ENCODE measurements around the gene CYP4F3.
A peak's percentile ranks its signal among the peaks of the same experiment; 100 is the strongest.
"Not testable (repeated sequence)": the region's sequence is repeated elsewhere in the genome, so short reads cannot be mapped to it uniquely, and the experiment has no call there.

CYP4F3 gene

DNA sequence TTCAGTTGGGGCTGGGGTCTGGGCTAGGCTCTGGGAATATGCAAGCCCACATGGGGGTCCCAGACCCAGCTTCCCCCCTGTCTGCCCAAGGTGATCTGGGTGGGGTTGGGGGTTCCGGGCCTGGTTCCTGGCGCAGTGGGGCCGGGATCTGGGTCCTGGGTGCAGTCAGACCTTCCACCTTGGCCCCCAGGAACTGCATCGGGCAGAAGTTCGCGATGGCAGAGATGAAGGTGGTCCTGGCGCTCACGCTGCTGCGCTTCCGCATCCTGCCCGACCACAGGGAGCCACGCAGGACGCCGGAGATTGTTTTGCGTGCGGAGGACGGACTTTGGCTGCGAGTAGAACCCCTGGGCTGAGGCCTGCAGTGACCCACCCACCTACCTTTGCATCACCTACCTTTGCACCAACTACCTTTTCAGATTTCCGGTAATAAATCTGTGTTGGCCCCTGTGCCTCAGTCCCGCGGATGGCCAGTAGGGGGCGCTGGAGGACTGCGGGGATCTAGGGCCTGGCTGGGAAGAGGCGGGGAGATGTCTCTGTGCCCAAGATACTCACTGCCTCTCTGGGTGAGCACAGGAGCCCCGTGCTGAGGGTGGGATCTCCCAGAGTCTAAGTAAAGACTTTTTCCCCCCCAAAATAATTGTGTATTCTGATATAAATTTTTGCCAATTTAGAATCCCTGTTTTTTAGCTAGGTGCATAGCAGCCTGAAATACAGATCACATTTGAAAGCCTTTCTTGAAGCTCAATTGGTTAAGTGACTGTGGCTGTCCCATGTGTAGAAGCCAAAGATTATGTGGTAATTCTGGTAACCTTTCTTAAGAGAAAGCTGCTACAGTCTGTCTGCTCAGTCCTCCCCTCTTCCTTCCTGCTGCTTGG lies 11.5 kb upstream of the CYP4F3 start:
- peak; percentile 72 for DNase-seq (ENCODE audit: low spot score)

GRCh38 chr19:15631817-15632216 lies 8.9 kb upstream of the CYP4F3 start:
- DNase-seq (ENCODE audit: low spot score) = no peak

- DNase-seq (ENCODE audit: low spot score) = no peak
These were observed 7.4 kb upstream of the CYP4F3 start for GRCh38 chr19:15633082-15633835.

- DNase-seq (ENCODE audit: low spot score) = no peak
These were observed 6.6 kb upstream of the CYP4F3 start for GRCh38 chr19:15634105-15634504.

DNA sequence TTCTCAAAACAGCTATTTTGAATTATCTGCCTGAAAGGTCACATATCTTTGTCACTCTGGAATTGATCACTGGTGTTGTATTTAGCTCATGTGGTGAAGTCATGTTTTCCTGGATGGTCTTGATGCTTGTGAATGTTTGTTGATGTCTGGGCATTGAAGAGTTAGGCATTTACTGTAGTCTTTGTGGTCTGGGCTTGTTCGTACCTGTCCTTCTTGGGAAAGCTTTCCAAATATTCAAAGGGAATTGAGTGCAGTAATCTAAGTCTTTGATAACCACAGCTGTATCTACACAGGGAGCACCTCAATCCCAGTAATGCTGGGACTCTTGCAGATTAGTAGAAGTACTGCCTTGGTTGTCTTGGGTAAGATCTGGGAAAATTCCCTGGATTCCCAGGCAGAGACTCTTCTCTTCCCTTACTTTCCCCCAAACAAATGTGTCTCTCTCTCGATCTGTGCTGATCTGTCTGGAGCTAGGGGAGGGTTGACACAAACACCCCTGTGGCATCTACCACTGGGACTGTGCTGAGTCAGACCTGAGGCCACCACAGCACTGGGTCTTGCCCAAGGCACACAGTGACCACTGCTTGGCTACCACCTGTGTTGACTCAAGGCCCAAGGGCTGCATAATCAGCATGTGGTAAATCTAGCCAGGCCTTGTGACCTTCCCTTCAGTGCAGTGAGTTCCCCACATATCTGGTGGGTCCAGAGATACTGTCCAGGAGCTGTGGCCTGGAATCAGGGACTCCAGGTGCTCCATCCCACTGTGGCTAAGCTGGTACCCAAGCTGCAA lies 5.5 kb upstream of the CYP4F3 start:
- no peak for DNase-seq (ENCODE audit: low spot score)

GRCh38 chr19:15636026-15636425 lies 4.7 kb upstream of the CYP4F3 start:
- no peak for DNase-seq (ENCODE audit: low spot score)

DNA sequence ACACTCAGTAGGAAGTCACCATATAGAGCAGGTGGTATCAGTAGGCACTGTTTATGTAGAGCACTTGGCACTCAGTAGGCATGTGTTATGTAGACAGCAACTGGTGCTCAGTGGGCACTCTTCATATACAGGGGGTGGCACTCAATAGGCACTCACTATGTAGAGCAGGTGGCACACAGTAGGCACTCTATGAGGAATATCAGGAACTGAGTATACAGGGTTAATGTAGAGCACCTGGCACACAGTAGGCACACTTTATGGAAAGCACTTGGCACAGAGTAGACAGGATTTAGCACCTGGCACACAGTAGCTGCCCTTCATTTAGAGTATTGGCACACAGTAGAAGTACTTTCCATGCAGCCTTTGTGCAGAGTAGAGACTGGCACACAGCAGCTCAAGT lies 1.1 kb upstream of the CYP4F3 start:
- no peak for DNase-seq (ENCODE audit: low spot score)

DNA sequence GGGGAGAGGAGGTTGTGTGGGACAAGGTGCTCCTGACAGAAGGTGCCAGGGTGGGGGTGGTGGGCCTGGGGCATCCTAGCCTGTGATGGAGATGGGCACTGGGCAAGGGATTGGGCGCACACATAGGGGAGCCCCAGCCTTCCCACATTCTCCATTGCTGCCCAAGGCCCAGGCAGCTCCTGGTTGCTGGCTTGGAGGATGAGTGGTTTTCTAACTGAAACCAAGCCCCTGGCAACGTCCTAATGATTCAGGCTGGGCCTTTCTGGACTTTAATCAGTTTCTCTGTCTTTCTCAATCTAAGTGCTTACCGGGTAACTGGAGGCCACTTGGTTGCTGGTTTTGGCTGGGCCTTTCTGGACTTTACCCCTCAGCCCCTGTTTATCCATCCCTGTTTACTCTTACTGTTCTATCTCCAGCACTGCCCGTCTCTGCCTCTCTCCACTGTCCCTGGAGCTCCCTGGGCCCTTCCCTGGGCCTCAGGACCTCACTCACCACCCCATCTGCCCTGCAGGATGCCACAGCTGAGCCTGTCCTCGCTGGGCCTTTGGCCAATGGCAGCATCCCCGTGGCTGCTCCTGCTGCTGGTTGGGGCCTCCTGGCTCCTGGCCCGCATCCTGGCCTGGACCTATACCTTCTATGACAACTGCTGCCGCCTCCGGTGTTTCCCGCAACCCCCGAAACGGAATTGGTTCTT lies 354 bp downstream of the CYP4F3 start:
- DNase-seq (ENCODE audit: low spot score) = no peak

- no peak for DNase-seq (ENCODE audit: low spot score)
These were observed 1.3 kb downstream of the CYP4F3 start for GRCh38 chr19:15641901-15642491.

- no peak for DNase-seq (ENCODE audit: low spot score)
These were observed 2.1 kb downstream of the CYP4F3 start for GRCh38 chr19:15642807-15643206.

DNA sequence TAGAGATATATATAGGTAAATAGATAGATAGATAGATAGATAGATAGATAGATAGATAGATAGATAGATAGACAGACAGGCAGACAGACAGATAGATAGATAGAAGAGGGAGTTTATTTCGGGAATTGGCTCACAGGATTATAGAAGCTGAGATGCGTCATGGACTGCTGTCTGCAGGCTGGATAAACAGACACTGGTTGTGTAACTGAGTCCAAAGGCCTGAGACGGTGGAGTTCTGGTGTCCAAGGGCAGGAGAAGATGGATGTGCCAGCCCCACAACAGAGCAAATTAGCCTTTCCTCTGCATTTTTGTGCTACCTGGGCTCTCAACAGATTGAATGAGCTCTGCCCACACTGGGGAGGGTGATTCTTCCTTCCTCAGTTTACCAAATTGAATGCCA lies 2.7 kb downstream of the CYP4F3 start:
- DNase-seq (ENCODE audit: low spot score) = no peak

DNA sequence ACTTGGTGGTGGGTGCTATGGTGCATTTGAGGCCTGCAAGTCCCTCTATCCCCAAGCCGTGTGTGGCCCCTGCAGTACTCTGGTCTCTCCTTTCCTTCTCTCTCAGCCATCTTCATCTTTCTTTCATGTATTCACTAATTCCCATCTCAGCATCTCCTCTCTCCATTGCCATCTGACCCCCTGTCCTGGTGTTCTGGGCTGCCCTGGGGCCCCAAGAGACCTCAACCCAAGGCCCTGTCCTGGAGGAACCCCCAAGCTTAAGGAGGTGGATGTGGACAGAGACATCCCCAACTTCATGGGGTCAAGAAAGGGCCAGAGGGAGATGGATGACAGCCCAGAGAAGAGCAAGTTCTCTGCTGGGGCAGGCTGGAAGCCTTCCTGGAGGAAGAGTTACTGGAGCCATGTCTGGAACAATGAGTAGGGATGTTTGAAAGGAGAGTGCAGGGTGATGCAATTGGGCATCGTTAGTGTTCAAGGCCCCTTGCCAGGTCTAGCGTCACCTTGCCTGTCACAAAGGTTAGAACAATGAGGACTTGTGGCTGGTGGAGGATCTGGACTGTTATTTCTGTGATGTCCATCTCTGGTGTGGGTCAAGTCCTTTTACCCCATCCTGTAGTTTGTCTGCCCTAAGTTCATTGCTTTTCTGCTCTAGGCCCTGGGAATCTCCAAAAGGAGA lies 3.5 kb downstream of the CYP4F3 start:
- no peak for DNase-seq (ENCODE audit: low spot score)

DNA sequence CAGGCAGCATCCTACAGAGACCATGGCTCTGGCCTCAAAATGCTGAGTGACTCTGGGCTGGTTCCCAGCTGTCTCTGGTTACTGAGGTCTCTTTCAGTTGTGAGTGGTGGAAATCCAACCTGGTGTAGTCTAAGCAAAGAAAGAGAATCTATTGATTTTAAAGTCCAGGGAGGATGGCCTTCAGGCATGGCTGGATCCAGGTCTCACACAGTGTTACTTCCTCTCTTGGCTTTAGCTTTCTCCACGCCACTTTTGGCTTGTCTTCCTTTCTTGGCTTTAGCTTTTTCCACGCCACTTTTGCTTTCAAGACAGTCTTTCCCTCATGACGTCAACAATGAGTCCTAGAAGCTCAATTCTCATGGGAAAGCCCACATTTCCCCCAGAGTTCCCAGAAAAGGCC lies 4.1 kb downstream of the CYP4F3 start:
- DNase-seq (ENCODE audit: low spot score) = no peak

DNA sequence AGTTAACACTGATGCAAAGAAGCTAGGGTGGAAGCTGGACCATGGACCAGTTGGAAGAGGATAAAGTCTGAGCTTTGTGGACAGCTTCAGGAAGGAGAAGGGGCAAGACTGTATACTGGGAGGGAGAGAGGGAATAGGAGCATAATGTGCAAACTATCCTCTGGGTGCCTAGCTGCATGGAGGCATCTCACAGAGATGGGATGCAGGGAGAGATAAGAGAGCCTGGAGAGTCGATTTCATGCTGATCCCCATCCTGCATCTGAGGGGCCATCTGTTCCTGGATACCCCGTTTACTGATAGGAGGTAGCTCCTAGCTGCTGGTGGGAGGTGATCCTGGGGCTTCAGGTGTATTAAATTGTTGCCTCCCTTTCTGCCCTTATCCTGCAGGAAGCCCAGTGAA lies 8.8 kb downstream of the CYP4F3 start:
- DNase-seq (ENCODE audit: low spot score) = no peak

GRCh38 chr19:15650123-15650522 lies 9.4 kb downstream of the CYP4F3 start:
- not testable (repeated sequence) for DNase-seq (ENCODE audit: low spot score)

- no peak for DNase-seq (ENCODE audit: low spot score)
These were observed 11.1 kb downstream of the CYP4F3 start for GRCh38 chr19:15651791-15652190.

- no peak for DNase-seq (ENCODE audit: low spot score)
These were observed 12.0 kb downstream of the CYP4F3 start for GRCh38 chr19:15652559-15653278.

DNA sequence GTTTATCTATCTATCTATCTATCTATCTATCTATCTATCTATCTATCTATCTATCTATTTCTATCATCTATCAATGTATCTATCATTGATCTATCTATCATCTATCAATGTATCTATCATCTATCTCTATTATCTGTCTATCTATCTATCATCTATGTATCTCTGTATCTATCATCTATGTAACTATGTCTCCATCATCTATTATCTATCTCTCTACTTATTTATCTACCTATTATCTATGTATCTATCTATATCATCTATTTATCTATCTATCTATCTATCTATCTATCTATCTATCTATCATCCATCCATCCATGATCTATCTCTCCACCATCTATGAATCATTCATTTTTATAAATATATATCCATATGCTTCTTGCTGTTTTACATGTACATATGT lies 15.8 kb downstream of the CYP4F3 start:
- DNase-seq (ENCODE audit: low spot score) = no peak

DNA sequence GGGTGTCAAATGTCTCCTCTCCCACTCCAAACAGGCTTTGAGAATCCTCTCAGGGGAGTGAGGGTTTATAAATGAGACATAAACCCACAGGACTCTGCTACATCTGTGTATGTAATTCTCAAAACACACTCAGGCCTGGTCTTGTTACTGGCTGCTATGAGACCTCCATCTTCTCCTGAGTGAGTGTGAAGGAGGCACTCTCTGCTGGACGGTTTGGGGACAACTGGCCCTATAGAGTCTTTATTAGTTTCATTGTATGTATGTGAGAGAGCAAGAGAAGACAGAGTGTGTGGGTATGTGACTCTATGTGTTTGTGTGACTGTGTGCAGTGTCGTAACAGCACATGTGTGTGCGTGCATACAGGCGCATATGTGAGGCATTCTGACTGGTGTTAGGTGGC lies 22.6 kb downstream of the CYP4F3 start:
- DNase-seq (ENCODE audit: low spot score) = no peak

DNA sequence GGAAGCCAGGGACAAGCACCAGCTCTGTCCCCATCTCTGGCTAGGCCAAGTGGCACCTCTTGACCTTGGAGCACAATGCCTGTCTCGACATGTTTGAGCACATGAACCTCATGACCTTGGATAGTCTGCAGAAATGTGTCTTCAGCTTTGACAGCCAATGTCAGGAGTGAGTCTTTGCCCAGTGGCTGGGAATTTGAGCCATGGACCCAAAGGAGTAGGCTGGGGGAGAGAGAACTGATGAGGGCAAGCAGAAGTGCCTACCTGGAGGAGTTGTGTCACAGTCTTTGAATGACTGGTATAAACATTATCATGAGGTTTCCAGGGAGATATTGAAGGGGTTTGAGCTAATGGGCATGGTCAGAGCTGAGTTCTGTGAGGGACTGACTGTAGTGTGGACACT lies 25.5 kb downstream of the CYP4F3 start:
- DNase-seq (ENCODE audit: low spot score) = no peak

All from AG08395 (cell line).